ENCODE results near the gene PSMA3. TPM values are rescaled to one million over a fixed set of nuclear protein-coding genes. Genes with fewer than 3 reads are reported as not detected.

The PSMA3 gene
- total RNA-seq, 2 donors from 2014 or later, result 116 to 182 TPM

DNA sequence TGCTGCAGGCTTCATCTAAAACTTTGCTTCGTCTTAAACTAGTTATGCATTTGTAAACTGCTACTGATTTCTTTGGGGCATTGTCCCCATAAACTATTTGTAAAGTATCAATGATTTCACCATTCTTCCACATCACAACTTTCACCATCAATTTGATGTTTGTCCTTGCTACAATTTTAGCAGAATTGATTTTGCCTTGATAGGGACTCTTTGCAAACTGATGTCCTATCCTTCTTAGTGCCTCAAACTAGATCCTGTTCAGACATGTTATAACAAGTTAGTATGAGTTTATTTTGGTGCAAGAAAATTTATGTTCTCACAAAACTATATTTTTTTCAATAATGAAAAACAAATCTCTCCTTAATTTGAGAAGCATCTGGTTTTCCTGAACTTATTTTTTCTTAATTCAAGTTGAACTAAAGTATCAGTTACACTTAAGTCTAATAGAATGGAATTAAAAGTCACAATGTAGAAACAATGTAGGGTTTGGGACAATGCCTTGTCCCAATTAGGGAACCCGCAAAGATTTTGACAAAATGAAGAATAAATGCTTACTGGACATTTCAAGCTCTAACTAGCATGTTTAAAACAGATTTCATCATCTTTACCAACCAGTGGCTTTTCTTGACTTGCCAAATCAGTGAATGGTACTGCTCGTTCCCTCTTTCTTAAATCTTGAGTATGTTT lies 43.6 kb downstream of the PSMA3 start:
- Histone ChIP-seq H3K36me3 (no peaks in the 10 kb centered on the region), H3K4me3 (no peak overlapping the region), H3K9me3 (no peaks in the 10 kb centered on the region), H3K9ac (ENCODE audit: low read depth in 2 of 2, low read length in 2 of 2) (no peak overlapping the region), H3K27me3 (no peaks in the 10 kb centered on the region), H3K27ac (no peak overlapping the region), H3K4me1 (peaks cover 4% of the 10 kb centered on the region)
- no peak for DNase-seq
- intact Hi-C loops (cut with DNase I), result no loop called here
- TF ChIP-seq, protein P1, sequence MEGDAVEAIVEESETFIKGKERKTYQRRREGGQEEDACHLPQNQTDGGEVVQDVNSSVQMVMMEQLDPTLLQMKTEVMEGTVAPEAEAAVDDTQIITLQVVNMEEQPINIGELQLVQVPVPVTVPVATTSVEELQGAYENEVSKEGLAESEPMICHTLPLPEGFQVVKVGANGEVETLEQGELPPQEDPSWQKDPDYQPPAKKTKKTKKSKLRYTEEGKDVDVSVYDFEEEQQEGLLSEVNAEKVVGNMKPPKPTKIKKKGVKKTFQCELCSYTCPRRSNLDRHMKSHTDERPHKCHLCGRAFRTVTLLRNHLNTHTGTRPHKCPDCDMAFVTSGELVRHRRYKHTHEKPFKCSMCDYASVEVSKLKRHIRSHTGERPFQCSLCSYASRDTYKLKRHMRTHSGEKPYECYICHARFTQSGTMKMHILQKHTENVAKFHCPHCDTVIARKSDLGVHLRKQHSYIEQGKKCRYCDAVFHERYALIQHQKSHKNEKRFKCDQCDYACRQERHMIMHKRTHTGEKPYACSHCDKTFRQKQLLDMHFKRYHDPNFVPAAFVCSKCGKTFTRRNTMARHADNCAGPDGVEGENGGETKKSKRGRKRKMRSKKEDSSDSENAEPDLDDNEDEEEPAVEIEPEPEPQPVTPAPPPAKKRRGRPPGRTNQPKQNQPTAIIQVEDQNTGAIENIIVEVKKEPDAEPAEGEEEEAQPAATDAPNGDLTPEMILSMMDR (IDR thresholded peaks at IDR 0.05), result no peak

- no peaks in the 10 kb centered on the region for H3K4me1 ChIP-seq
- no peak overlapping the region for H3K4me3 ChIP-seq
- H3K27me3 ChIP-seq, result no peaks in the 10 kb centered on the region
- intact Hi-C loops (cut with DNase I), result no loop called here
- H3K9ac ChIP-seq (ENCODE audit: low read depth in 2 of 2, low read length in 2 of 2), result no peak overlapping the region
- peaks cover 8% of the 10 kb centered on the region for H3K36me3 ChIP-seq
- H3K27ac ChIP-seq, result no peak overlapping the region
- TF ChIP-seq, protein P1 (IDR thresholded peaks at IDR 0.05), result no peak
- DNase-seq, result no peak
- H3K9me3 ChIP-seq, result no peaks in the 10 kb centered on the region
These were observed 47.0 kb downstream of the PSMA3 start for GRCh38 chr14:58291646-58292045.

- H3K4me3 ChIP-seq, result no peak overlapping the region
- H3K9me3 ChIP-seq, result no peaks in the 10 kb centered on the region
- H3K36me3 ChIP-seq, result peaks cover 8% of the 10 kb centered on the region
- H3K27ac ChIP-seq, result no peak overlapping the region
- H3K4me1 ChIP-seq, result no peaks in the 10 kb centered on the region
- TF ChIP-seq, protein P1 (IDR thresholded peaks at IDR 0.05), result no peak
- no peaks in the 10 kb centered on the region for H3K27me3 ChIP-seq
- no peak for DNase-seq
- intact Hi-C loops (cut with DNase I), result no loop called here
- H3K9ac ChIP-seq (ENCODE audit: low read depth in 2 of 2, low read length in 2 of 2), result no peak overlapping the region
These were observed 47.5 kb downstream of the PSMA3 start for GRCh38 chr14:58292187-58292586.

- Histone ChIP-seq H3K9me3 (no peaks in the 10 kb centered on the region), H3K27me3 (no peaks in the 10 kb centered on the region), H3K4me1 (no peaks in the 10 kb centered on the region), H3K36me3 (peaks cover 8% of the 10 kb centered on the region), H3K4me3 (no peak overlapping the region), H3K9ac (ENCODE audit: low read depth in 2 of 2, low read length in 2 of 2) (no peak overlapping the region), H3K27ac (no peak overlapping the region)
- TF ChIP-seq, protein P1 (IDR thresholded peaks at IDR 0.05), result no peak
- no peak for DNase-seq
- intact Hi-C loops (cut with DNase I), result no loop called here
These were observed 49.6 kb downstream of the PSMA3 start for GRCh38 chr14:58294201-58294600.

GRCh38 chr14:58296726-58297125 lies 52.1 kb downstream of the PSMA3 start:
- Histone ChIP-seq H3K36me3 (peaks cover 8% of the 10 kb centered on the region), H3K4me3 (peak overlapping the region; percentile 100), H3K9ac (ENCODE audit: low read depth in 2 of 2, low read length in 2 of 2) (peak overlapping the region in 1 of 2 donors; percentile 98), H3K9me3 (no peaks in the 10 kb centered on the region), H3K27ac (peak overlapping the region; percentile 94), H3K27me3 (no peaks in the 10 kb centered on the region), H3K4me1 (peaks cover 8% of the 10 kb centered on the region)
- intact Hi-C loops (cut with DNase I), result loop anchor here (5.0 kb wide), 1 partner anchor 49 kb away; no protein-coding TSS in a partner anchor
- TF ChIP-seq, protein P1 (IDR thresholded peaks at IDR 0.05), result no peak
- no peak for DNase-seq
